ENCODE results near the gene GMCL1.
"Not testable (repeated sequence)": the region's sequence is repeated elsewhere in the genome, so short reads cannot be mapped to it uniquely, and the experiment has no call there.

Gene GMCL1

GRCh38 chr2:69829256-69830044, at the start of gene GMCL1:
Gene GMCL1 (plus strand): TSS chr2:69829660. CDS start chr2:69829893, 233 bp downstream.
- DNase-seq, result peak; percentile 81 to 90

DNA sequence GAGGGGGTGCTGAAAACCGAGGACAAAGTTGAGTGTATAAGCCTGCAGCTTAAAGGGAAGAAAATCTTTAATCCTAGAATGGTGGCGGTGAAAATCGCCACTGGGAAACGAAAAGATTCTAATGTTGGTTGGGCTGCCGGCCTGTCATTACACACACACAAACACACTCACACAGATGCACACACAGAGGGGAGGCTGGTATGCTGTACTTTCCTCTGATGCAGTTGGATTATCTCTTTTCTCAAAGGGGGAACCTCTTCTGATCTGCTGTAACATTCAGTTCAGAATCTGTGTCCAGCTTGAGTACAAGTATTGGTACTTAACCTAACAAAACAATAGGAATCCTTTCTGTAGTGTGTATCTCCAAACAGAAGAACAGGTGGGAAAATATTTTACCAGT, 48.5 kb upstream of the GMCL1 start:
- no peak for DNase-seq

- DNase-seq, result no peak
These were observed 47.9 kb upstream of the GMCL1 start for GRCh38 chr2:69781321-69782248.

- no peak for DNase-seq
These were observed 45.2 kb upstream of the GMCL1 start for GRCh38 chr2:69784228-69784627.

DNA sequence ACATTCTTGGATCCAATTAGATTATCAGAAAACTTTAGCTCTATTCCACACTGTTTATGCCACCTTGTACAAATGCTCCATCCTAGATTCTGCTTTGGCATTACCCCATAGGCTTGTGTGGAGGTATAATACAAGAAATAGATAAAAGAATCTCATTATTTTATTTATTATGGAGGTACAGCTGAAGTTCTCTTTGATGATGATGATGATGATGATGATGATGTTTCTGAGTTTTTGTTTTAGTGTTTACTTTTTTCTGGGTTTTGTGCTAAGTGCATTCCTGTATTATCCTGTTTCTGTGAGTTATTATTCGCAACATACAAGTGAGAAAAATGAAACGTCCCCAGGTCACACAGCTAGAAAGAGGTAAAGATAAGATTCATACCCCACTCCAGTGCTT, 44.1 kb upstream of the GMCL1 start:
- DNase-seq, result no peak

DNA sequence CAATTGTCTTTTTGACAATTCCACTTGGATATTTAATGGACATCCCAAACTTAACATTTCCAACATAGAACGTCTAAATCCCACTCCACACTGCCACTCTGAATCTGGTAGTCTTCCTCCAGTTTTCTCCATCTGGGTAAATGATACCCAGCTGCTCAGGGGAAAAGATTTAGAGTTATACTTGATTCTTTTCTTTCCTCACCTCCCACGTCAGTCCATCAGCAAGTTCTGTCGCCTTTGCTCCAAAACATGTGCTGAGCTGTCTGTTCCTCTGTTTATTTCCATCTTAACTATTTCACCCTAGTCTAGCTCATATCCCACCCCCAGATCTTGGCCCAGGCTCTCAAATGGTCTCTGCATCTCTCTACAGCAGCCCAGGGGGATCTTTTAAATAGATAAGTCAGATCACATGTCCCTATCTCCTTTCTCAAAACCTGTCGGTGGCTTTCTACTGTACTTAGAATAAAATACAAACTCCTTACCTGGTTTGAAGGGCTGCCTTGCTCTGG, 43.4 kb upstream of the GMCL1 start:
- no peak for DNase-seq

DNA sequence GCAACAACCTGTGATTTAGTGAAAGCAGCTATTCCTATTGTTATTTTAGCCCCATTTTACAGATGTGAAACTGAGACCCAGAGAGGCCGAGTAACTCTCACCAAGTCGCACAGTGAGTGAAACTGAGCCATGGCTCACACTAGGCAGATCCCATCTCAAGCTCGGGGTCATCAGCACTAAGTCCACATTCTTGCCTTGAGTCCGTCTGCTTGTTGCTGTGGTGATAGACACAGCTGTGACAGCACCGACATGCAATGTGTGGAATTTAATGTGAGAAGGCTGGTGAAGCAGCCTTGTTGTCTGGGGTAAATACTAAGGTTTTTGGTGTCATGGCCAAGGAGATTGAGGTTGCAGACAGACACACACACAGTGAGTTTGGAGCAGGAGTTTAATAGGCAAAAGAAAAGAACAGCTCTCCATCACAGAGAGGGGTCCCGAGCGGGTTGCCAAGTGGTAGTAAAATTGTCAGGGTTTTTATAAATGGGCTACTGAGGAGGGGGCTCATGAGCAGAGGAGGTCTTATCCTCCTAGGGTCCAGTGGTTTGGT, 40.2 kb upstream of the GMCL1 start:
- no peak for DNase-seq

GRCh38 chr2:69789772-69790600, 39.5 kb upstream of the GMCL1 start:
- peak in 1 of 2 donors; percentile 25 for DNase-seq

DNA sequence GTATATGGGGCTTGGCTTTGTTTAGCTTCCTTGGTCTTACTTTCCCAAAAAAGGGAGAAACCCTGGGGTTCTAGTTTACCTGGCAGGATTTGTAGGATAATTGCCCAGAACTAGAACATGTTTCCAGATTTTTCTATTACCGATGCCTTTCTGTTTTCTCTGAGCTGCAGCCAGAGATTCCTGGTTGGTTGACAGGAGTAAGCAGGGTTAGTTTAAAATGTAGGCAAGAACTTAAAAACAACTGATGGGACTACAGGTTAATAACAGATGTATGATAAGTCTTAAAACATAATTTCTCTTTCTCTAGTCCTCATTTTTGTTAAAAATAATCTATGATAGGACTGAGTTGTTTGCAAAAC, 38.9 kb upstream of the GMCL1 start:
- no peak for DNase-seq

DNA sequence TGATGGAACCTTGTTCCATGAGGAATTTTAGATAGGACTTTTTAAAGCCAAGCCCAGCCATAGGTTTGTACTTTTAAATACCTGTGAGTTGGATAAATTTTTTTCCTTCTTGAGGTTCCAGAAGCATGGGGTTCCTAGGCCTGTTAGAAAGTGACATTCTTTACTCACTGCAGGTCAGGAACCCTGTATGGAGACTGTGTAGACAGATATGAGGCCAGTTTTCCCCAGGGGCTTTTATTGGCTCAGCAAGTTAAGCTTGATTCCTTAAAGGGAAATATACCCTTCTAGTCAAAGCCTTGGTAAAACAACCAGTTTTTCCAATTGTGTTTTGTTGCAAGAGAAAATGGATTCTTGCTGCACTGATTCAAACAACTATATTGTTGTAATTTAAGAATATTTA, 38.4 kb upstream of the GMCL1 start:
- DNase-seq, result no peak

GRCh38 chr2:69796174-69796573, 33.3 kb upstream of the GMCL1 start:
- no peak for DNase-seq

DNA sequence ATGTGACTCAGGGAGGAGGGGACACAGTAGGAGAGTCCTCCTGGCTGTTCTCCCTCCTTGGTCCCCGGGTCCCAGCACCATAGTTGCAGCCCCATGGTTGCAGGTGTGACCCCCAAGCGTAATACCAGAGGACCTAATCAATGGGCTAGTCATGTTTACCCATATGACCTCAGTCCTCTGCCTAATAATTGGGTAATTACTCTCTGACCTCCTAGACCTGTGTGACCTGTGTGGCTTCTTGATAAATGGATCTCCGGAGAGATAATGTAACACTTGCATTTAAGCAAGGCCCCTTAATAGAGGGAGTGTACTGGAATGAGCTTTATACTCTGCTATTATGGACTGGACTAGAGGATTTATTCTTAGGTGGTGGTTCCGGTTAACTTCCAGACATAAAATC, 32.2 kb upstream of the GMCL1 start:
- no peak for DNase-seq

DNA sequence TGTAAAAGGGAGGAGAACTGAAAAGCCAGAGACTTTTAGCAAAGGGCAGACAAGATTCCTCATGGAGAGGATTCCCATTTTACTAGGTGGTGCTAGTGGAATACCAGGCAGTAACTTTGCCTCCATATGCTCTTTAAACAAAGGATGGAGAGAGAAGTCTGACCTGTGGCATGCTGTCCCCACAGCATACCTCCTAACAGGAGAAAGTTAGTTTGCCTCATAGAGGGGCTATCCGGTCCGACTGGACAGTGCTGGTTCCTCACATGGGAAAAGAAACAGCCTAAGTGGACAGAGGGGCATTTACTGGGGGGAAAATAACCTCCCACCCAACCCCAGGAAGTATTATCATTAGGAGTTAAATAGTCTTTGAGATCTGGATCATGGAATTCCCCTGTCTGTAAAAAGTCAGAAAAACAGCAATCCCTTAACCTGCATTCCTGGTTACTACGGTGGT, 31.6 kb upstream of the GMCL1 start:
- no peak for DNase-seq

DNA sequence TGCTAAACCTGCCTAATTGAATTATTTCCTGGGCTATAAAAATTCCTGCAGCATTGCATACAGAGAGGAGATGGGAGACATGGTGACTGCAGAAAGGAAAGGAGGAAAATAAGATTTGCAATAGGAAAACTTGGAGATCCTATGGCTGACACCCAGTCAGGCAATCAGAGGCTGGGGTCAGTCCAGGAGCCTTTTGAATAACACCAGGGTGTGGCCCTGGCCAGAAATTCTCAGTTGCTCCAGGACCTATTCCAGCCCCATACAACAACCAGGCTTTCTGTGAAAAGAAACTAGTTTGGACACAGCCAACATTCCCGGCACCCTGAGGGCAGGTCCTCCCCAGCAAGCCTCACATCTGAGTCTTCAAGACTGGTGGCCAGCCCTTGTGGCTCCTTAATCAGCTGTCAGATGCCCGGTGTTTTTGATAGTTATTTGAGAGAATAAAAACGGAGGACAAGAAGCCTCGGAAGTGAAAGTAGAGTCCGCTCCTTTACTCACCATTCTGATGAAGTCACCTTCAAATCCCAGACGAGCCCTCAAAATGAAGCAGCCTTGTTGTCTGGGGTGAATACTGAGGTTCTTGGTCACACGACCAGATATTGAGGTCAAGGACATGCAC, 31.1 kb upstream of the GMCL1 start:
- no peak for DNase-seq

- peak in 1 of 2 donors; percentile 58 for DNase-seq
These were observed 30.4 kb upstream of the GMCL1 start for GRCh38 chr2:69798909-69799526.

GRCh38 chr2:69801745-69802290, 27.6 kb upstream of the GMCL1 start:
- DNase-seq, result no peak

GRCh38 chr2:69802781-69803367, 26.6 kb upstream of the GMCL1 start:
- DNase-seq, result not testable (repeated sequence)

- peak in 1 of 2 donors; percentile 7 for DNase-seq
These were observed 25.0 kb upstream of the GMCL1 start for GRCh38 chr2:69804416-69804815.

GRCh38 chr2:69805887-69806286, 23.6 kb upstream of the GMCL1 start:
- DNase-seq, result no peak

DNA sequence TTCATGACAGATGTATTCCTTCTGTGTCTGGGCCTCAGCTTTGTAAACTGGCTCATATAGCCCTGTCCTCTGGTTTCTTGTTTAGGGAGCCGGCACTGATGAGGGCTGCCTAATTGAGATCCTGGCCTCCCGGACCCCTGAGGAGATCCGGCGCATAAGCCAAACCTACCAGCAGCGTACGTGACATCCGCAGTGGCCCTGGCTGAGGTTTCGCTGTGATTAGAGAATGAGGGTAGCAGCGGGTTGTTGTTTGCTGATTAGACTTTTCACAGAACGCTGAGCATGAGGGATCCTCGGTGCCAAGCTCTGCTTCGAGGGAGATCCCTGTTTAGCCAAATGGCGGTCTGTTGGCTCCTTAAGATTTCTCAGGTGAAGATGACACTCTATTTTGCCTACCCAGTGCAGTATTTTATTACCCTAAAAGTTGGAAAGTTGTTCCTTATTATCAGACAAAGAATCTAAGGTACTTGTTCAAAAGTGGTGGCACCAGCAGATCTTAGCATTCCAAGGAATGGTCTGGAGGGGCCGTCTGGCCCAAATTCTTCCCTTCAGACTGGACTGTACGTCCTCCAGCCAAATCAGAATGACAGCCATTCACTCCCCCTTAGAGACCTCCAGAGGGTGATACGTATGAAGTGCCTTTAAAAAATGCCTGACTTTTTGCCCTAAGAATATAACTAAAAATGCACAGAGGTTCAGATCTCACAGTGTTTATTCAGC, 21.5 kb upstream of the GMCL1 start:
- no peak for DNase-seq

Measured in bone marrow (tissue), 2 donors.